ENCODE measurements around the gene CSAG1.
"Not testable (repeated sequence)": the region's sequence is repeated elsewhere in the genome, so short reads cannot be mapped to it uniquely, and the experiment has no call there.

CSAG1 gene, protein sequence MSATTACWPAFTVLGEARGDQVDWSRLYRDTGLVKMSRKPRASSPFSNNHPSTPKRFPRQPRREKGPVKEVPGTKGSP

DNA sequence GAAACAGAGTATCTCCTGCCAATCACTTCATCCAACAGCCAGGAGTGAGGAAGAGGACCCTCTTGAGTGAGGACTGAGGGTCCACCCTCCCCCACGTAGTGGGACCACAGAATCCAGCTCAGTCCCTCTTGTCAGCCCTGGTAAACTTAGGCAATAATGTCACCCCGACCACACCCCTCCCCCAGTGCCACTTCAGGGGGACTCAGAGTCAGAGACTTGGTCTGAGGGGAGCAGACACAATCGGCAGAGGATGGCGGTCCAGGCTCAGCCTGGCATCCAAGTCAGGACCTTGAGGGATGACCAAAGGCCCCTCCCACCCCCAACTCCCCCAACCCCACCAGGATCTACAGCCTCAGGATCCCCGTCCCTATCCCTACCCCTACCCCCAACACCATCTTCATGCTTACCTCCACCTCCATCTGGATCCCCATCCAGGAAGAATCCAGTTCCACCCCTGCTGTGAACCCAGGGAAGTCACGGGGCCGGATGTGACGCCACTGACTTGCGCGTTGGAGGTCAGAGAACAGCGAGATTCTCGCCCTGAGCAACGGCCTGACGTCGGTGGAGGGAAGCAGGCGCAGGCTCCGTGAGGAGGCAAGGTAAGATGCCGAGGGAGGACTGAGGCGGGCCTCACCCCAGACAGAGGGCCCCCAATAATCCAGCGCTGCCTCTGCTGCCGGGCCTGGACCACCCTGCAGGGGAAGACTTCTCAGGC lies at the start of gene CSAG1, which contains the start of gene MAGEA12:
Gene CSAG1, minus strand, starts transcription at position 461 of the 715 bp plus-strand sequence. CDS start 1,261 bp downstream, outside the sequence.
Gene MAGEA12, plus strand, starts transcription at position 497 of the 715 bp plus-strand sequence. CDS start 2,405 bp downstream, outside the sequence.
- DNase-seq = peak; percentile 87

DNA sequence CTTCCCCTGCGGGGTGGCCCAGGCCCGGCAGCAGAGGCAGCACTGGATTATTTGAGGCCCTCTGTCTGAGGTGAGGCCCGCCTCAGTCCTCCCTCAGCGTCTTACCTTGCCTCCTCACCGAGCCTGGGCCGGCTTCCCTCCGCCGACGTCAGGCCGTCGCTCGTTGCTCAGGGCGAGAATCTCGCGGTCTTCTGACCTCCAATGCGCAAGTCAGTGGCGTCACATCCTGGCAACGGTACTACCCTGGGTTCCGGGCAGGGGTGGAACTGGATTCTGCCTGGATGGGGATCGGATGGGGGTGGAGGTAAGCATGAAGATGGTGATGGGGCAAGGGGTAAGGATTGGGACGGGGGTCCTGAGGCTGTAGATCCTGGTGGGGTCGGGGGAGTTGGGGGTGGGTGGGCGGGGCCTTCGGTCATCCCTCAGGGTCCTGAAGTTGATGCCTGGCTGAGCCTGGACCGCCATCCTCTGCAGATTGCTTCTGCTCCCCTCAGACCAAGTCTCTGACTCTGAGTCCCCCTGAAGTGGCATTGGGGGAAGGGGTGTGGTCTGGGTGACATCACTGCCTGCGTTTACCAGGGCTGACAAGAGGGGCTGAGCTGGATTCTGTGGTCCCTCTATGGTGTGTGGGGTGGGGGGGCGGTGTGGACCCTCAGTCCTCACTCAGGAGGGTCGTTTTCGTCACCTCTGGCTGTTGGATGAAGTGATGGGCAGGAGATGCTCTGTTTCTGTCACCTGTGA lies 36.2 kb upstream of the CSAG1 start, which contains the start of gene MAGEA6:
Gene MAGEA6, minus strand, starts transcription at position 141 of the 741 bp plus-strand sequence. CDS start 2,039 bp downstream, outside the sequence.
- not testable (repeated sequence) for DNase-seq

DNA sequence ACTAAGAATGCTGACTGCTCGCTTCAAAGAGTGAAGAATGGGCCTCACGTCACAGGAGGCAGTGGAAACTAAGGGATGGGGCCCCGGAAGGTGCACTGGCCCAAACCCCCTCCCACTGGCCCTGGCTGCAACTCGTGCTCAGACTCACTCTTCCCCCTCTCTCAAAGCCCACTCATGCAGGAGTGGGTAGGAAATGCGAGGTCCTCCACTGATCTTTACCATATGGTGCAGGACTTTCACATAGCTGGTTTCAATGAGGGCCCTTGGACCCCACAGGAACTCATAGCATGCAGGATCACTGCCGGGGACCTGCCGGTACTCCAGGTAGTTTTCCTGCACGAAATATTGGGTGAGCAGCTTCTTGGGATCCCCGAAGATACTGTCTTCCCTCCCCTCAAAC lies 33.0 kb upstream of the CSAG1 start:
- not testable (repeated sequence) for DNase-seq

DNA sequence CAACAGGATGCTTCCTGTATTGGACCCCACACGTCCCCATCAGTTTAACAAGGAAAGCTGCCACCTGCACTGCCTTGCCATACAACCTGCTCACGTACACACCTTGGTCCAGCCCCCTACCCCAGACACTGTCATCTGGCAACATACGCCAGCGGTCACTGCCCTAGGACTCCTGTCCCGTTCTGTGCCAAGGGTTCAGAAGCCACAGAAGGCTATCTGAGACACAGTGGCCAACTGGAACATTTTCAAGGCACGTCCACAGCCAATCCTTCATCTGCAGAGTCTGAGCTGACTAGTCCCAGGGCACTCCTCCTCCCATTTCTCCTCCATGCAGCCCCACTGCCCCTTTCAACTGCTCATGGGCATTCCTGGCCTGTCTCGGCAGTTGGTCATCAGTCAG lies 28.1 kb upstream of the CSAG1 start:
- not testable (repeated sequence) for DNase-seq

DNA sequence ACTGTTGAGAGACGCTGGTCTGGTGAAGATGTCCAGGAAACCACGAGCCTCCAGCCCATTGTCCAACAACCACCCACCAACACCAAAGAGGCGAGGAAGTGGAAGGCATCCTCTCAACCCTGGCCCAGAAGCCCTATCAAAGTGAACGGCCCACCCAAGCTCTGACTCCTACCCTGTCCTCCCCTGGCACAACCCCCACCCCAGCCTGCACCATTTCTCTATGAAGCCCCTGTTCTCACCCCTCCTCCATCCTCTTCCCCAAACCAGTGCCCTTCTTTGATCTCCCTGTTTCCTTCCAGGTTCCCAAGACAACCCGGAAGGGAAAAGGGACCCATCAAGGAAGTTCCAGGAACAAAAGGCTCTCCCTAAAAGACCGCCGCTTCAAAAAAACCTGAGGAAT lies 26.0 kb upstream of the CSAG1 start:
- DNase-seq = not testable (repeated sequence)

DNA sequence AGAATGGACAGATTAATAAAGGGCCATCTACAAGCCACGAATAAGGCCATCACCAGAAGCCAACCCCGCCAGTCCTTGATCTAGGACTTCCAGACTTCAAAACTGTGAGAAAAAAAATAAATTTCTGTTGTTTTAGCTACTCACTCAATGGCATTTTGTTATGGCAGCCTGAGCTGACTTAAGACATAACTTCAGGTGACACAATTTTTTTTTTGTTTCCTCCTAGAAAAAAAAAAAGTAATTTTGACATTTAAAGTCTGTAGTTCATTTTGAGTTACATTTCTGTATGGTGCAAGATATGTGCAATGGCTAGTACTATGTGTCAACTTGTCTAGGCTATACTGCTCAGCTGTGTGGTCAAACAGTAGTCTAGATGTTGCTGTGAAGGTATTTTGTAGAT lies 25.4 kb upstream of the CSAG1 start, which contains the start of gene CSAG3:
Gene CSAG3, plus strand, starts transcription at position 301 of the 400 bp plus-strand sequence.
- not testable (repeated sequence) for DNase-seq

DNA sequence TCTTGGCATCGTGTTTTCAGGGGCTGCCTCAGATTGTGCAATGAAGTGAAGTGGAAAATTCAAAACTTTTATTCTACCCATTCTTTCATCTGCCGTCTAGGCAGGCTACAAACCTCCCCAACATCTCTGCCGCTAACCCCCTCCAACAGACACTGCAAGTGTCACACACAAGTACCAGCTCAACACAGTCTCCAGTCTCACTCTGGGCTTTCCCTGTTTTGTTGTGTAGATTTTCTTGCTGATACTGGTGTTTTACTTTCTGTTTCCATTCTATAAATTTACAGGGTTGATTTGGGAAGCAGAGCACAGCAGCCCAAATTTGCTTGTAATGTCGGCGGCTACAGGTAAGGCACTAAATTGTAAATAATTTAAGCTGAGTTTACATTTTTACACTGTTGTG lies 21.4 kb upstream of the CSAG1 start:
- DNase-seq = not testable (repeated sequence)

DNA sequence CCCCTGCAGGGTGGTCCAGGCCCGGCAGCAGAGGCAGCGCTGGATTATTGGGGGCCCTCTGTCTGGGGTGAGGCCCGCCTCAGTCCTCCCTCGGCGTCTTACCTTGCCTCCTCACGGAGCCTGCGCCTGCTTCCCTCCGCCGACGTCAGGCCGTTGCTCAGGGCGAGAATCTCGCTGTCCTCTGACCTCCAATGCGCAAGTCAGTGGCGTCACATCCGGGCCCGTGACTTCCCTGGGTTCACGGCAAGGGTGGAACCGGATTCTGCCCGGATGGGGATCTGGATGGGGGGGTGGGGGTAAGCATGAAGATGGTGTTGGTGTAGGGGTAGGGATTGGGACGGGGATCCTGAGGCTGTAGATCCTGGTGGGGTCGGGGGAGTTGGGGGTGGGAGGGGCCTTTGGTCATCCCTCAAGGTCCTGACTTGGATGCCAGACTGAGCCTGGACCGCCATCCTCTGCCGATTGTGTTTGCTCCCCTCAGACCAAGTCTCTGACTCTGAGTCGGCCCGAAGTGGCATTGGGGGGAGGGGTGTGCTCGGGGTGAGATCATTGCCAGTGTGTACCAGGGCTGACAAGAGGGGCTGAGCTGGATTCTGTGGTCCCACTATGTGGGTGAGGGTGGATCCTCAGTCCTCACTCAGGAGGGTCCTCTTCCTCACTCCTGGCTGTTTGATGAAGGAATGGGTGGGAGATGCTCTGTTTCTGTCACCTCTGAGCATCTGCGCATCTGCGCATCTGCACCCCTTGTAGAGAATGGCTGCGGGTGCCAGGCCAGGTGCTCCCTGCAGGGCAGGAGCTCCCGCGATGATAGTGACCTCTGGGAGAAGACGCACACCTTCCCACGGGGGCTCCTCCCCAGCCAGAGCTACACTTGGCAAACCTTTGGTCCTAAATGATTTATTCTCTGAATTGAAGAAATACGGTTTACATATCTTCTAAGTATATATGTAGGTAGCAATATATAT lies 20.4 kb upstream of the CSAG1 start, which contains the start of gene MAGEA2:
Gene MAGEA2, minus strand, starts transcription at position 157 of the 965 bp plus-strand sequence. CDS start 2,479 bp downstream, outside the sequence.
- DNase-seq = not testable (repeated sequence)

DNA sequence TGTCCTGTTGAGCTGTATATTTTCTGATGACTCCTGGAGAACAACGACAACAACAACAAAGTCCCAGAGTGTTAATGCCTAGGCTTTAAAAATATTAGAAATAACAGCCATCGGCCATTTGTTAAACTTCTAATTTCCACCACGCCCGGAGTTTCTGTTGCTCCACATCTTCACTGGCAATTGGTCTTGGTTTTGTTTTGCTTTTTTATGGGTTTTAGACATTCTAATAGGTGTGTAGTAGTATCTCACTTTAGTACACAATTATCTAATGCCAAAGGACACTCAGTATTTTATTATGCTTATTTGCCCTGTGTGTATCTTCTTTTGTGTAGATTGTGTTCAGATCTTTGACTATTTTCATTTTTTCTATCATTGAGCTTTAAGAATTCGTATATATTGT lies 5.0 kb upstream of the CSAG1 start:
- no peak for DNase-seq

DNA sequence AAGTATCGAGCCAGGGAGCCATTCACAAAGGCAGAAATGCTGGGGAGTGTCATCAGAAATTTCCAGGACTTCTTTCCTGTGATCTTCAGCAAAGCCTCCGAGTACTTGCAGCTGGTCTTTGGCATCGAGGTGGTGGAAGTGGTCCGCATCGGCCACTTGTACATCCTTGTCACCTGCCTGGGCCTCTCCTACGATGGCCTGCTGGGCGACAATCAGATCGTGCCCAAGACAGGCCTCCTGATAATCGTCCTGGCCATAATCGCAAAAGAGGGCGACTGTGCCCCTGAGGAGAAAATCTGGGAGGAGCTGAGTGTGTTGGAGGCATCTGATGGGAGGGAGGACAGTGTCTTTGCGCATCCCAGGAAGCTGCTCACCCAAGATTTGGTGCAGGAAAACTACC lies 3.0 kb upstream of the CSAG1 start:
- not testable (repeated sequence) for DNase-seq

DNA sequence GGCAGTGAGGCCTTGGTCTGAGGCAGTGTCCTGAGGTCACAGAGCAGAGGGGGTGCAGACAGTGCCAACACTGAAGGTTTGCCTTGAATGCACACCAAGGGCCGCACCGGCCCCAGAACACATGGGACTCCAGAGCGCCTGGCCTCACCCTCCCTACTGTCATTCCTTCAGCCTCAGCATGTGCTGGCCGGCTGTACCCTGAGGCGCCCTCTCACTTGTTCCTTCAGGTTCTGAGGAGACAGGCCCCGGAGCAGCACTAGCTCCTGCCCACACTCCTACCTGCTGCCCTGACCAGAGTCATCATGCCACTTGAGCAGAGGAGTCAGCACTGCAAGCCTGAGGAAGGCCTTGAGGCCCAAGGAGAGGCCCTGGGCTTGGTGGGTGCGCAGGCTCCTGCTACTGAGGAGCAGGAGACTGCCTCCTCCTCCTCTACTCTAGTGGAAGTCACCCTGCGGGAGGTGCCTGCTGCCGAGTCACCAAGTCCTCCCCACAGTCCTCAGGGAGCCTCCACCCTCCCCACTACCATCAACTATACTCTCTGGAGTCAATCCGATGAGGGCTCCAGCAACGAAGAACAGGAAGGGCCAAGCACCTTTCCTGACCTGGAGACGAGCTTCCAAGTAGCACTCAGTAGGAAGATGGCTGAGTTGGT lies 2.5 kb upstream of the CSAG1 start:
- DNase-seq = no peak

DNA sequence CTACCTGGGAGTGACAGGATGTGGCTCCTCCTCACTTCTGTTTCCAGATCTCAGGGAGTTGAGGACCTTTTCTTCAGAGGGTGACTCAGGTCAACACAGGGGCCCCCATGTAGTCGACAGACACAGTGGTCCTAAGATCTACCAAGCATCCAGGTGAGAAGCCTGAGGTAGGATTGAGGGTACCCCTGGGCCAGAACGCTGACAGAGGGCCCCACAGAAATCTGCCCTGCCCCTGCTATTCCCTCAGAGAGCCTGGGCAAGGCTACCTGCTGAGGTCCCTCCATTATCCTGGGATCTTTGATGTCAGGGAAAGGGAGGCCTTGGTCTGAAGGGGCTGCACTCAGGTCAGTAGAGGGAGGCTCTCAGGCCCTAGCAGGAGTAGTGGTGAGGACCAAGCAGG lies 1.6 kb upstream of the CSAG1 start:
- no peak for DNase-seq

DNA sequence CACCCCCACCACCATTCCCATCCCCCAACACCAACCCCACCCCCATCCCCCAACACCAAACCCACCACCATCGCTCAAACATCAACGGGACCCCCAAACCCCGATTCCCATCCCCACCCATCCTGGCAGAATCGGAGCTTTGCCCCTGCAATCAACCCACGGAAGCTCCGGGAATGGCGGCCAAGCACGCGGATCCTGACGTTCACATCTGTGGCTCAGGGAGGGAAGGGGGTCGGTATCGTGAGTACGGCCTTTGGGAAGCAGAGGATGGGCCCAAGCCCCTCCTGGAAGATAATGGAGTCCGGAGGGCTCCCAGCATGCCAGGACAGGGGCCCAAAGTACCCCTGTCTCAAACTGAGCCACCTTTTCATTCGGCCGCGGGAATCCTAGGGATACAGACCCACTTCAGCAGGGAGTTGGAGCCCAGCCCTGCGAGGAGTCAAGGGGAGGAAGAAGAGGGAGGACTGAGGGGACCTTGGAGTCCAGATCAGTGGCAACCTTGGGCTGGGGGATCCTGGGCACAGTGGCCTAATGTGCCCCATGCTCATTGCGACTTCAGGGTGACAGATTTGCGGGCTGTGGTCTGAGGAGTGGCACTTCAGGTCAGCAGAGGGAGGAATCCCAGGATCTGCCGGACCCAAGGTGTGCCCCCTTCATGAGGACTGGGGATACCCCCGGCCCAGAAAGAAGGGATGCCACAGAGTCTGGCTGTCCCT lies 780 bp upstream of the CSAG1 start:
- not testable (repeated sequence) for DNase-seq

DNA sequence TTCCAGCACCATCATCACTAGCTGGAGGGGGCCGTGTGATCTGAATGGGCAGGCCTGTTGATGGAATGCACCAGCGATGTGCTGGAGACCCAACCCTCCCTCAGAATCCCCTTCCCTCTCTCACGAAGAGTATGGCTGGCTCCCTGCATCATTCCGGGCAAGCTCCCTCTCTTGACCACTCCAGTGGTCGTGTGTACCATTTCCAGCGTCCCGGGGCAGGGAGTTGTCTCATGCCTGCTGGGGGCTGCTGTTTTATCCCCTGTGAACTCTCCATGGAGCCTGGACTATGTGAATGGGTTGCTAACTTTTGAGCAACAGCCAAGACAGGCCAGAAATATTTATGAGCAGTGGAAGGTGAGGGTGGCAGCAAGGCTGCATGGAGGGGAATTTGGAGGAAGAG lies 8.1 kb downstream of the CSAG1 start:
- DNase-seq = no peak

DNA sequence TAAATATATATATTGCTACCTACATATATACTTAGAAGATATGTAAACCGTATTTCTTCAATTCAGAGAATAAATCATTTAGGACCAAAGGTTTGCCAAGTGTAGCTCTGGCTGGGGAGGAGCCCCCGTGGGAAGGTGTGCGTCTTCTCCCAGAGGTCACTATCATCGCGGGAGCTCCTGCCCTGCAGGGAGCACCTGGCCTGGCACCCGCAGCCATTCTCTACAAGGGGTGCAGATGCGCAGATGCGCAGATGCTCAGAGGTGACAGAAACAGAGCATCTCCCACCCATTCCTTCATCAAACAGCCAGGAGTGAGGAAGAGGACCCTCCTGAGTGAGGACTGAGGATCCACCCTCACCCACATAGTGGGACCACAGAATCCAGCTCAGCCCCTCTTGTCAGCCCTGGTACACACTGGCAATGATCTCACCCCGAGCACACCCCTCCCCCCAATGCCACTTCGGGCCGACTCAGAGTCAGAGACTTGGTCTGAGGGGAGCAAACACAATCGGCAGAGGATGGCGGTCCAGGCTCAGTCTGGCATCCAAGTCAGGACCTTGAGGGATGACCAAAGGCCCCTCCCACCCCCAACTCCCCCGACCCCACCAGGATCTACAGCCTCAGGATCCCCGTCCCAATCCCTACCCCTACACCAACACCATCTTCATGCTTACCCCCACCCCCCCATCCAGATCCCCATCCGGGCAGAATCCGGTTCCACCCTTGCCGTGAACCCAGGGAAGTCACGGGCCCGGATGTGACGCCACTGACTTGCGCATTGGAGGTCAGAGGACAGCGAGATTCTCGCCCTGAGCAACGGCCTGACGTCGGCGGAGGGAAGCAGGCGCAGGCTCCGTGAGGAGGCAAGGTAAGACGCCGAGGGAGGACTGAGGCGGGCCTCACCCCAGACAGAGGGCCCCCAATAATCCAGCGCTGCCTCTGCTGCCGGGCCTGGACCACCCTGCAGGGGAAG lies 19.4 kb downstream of the CSAG1 start, which contains the start of gene MAGEA2B:
Gene MAGEA2B, plus strand, starts transcription at position 814 of the 973 bp plus-strand sequence. CDS start 2,479 bp downstream, outside the sequence.
- DNase-seq = not testable (repeated sequence)

DNA sequence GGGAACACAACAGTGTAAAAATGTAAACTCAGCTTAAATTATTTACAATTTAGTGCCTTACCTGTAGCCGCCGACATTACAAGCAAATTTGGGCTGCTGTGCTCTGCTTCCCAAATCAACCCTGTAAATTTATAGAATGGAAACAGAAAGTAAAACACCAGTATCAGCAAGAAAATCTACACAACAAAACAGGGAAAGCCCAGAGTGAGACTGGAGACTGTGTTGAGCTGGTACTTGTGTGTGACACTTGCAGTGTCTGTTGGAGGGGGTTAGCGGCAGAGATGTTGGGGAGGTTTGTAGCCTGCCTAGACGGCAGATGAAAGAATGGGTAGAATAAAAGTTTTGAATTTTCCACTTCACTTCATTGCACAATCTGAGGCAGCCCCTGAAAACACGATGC lies 20.3 kb downstream of the CSAG1 start:
- DNase-seq = not testable (repeated sequence)

DNA sequence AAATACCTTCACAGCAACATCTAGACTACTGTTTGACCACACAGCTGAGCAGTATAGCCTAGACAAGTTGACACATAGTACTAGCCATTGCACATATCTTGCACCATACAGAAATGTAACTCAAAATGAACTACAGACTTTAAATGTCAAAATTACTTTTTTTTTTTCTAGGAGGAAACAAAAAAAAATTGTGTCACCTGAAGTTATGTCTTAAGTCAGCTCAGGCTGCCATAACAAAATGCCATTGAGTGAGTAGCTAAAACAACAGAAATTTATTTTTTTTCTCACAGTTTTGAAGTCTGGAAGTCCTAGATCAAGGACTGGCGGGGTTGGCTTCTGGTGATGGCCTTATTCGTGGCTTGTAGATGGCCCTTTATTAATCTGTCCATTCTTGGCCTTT lies 24.3 kb downstream of the CSAG1 start, which contains the start of gene CSAG2:
Gene CSAG2, minus strand, starts transcription at position 101 of the 400 bp plus-strand sequence. CDS start 161 bp downstream, outside the sequence.
- DNase-seq = not testable (repeated sequence)

DNA sequence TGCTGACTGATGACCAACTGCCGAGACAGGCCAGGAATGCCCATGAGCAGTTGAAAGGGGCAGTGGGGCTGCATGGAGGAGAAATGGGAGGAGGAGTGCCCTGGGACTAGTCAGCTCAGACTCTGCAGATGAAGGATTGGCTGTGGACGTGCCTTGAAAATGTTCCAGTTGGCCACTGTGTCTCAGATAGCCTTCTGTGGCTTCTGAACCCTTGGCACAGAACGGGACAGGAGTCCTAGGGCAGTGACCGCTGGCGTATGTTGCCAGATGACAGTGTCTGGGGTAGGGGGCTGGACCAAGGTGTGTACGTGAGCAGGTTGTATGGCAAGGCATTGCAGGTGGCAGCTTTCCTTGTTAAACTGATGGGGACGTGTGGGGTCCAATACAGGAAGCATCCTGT lies 27.0 kb downstream of the CSAG1 start:
- DNase-seq = not testable (repeated sequence)

DNA sequence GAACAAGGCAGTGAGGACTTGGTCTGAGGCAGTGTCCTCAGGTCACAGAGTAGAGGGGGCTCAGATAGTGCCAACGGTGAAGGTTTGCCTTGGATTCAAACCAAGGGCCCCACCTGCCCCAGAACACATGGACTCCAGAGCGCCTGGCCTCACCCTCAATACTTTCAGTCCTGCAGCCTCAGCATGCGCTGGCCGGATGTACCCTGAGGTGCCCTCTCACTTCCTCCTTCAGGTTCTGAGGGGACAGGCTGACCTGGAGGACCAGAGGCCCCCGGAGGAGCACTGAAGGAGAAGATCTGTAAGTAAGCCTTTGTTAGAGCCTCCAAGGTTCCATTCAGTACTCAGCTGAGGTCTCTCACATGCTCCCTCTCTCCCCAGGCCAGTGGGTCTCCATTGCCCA lies 33.1 kb downstream of the CSAG1 start:
- DNase-seq = not testable (repeated sequence)

All from NCI-H774 (cell line).